HG03097 (cell line): ENCODE measurements around the gene ALG13.
"Not testable (repeated sequence)": the region's sequence is repeated elsewhere in the genome, so short reads cannot be mapped to it uniquely, and the experiment has no call there.

Source experiments
- ATAC-seq: cut with Tn5 transposase; IDR thresholded peaks from one replicate; pipeline ENCODE4 v1.9.1; 2021; ENCODE audit not compliant: unreplicated experiment, low FRiP score

The ALG13 gene

GRCh38 chrX:111680988-111681779 lies at the start of gene ALG13:
Gene ALG13 (plus strand): TSS chrX:111681170. CDS start chrX:111681219, 49 bp downstream.
- peak; percentile 99 for ATAC-seq

- ATAC-seq: no peak
Observed at GRCh38 chrX:111634823-111635729, 45.9 kb upstream of the ALG13 start.

GRCh38 chrX:111641969-111642368 lies 39.0 kb upstream of the ALG13 start:
- no peak for ATAC-seq

DNA sequence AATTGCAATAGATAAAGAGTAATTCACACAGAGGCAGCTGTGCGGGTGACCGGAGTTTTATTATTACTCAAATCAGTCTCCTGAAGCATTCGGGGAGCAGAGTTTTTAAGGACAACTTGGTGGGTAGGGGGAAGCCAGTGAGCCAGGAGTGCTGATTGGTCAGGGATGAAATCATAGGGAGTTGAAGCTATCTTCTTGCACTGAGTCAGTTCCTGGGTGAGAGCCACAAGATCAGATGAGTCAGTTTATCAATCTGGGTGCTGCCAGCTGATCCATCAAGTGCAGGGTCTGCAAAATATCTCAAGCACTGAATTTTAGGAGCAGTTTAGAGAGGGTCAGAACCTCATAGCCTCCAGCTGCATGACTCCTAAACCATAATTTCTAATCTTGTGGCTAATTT lies 35.8 kb upstream of the ALG13 start:
- ATAC-seq: not testable (repeated sequence)

GRCh38 chrX:111645607-111646006 lies 35.4 kb upstream of the ALG13 start:
- ATAC-seq: no peak

DNA sequence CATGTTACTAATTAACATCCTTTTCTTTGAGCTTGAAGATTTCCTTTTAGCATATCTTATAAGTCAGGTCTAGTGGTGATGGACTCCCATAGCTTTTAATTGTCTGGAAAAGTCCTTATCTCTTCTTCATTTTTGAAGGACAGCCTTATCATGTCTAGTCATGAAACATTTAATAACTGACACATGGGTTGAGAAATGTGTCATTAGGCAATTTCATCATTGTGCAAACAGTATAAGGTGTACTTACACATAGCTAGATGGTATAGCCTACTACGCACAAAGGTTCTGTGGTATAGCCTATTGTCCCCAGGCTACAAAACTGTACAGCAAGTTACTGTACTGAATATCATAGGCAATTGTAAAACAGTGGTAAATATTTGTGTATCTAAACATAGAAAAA lies 34.5 kb upstream of the ALG13 start:
- no peak for ATAC-seq

GRCh38 chrX:111648802-111649201 lies 32.2 kb upstream of the ALG13 start:
- ATAC-seq: no peak

DNA sequence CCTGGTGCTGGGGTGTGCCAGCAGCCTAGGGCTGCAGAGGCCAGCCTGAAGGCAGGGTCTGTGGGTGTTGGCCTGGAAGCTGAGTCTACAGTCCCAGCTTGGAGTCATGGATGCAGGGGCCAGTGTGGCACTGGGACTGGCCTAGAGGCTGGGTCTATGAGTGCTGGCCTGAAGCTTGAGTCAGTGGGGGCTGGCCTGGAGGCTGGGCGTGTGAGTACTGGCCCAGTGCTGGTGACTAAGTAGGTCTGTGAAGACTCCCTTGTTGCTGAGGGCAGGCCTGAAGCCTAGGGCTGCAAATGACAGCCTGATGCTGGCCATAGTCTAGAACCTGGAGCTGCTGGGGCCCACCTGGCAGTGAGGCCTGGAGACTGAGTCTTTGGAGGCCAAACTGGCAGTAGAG lies 31.3 kb upstream of the ALG13 start:
- ATAC-seq: no peak

DNA sequence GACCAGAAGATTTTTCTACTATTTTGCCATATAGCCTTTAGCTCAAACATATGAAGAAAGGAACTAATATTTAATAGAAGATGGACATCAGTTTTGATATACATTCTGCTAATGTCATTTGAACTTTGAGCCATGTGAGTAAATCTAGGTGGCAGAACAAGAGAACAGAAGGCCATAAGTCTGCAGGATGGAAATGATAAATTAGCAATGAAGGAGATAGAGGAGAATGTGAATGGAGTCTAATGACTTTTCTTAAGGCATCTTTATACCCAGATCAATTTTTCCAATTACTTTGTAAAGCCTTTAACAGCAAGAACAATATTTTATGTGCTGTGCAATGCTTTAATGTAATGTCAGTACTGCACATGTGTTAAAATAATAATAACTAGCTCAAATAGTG lies 30.1 kb upstream of the ALG13 start:
- no peak for ATAC-seq

DNA sequence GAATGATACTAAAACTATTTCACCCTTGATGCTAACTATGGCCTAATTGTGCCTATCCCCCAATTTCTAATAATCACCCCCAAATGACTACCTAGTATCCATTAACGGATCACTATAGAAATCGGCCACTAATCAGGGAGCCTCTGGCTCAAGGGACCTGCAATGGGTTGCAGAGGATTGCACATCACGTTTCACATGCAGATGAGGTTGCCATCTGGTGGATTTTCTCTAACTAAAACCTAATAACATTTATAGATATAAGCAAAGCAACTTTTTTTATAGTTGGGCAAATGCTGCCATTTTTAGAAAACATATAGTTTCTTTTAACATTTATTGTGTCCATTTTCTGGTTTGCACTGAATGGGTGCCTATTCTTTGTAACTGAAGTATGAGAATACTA lies 28.3 kb upstream of the ALG13 start:
- ATAC-seq: no peak

- ATAC-seq: no peak
Observed at GRCh38 chrX:111661241-111661640, 19.7 kb upstream of the ALG13 start.

DNA sequence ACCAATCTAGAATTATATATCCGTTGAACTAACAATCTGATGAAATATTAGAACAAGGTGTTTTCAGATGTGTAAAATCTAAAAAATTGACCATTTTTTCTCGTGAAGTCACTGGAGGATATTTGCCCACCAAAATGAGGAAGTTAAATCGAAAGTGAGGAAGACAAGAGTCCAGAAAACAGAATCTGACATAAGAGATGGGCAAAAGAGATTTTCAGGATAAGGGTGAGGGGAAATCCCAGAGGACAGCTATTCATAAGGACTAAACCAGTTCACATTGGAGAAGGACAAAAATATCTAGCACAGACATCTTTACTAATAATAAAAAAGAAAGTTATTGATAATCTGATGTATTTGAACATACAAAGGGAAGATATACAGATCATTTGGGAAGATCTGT lies 18.7 kb upstream of the ALG13 start:
- no peak for ATAC-seq

- no peak for ATAC-seq
Observed at GRCh38 chrX:111671668-111672067, 9.3 kb upstream of the ALG13 start.

DNA sequence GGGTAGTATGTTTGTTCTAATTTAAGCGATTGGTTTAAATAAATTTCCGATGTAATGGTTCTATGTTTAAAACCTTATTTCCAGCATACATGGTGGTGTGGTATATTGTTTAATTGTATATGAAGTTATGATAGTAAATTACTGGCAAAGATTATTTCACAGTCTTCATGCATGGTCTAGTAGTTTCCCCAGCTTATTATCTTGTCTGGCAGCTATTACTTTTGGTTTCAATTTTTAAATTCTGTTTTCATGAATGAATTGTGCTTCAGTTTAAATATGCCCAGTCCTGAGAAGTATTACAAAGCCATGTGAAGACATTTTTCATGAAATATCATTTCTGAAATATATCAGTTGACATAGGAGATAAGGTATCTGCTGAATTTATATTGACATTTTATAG lies 6.3 kb downstream of the ALG13 start:
- no peak for ATAC-seq

DNA sequence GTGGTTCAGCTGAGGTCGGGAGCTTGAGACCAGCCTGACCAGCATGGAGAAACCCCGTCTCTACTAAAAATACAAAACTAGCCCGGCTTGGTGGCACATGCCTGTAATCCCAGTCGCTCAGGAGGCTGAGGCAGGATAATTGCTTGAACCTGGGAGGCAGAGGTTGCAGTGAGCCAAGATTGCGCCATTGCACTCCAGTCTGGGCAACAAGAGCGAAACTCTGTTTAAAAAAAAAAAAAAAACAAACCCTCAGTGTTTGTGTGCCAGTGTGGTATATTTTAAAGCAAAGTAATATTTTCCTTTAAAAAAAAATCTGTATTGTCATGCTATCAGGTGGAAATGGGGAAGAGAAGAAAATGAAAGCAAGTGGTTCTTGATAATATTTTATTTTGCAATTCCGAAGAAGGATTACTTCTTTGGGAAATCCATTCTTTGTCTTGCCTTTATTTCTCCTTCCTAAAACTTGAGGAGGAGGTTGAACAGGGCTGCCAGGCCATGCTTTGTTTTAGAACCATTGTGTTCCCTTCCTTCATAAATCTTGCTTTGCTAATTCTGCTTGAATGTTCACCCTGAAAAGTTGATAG lies 14.4 kb downstream of the ALG13 start:
- no peak for ATAC-seq

- no peak for ATAC-seq
Observed at GRCh38 chrX:111719426-111720210, 38.6 kb downstream of the ALG13 start.

GRCh38 chrX:111728096-111728495 lies 47.1 kb downstream of the ALG13 start:
- ATAC-seq: no peak

DNA sequence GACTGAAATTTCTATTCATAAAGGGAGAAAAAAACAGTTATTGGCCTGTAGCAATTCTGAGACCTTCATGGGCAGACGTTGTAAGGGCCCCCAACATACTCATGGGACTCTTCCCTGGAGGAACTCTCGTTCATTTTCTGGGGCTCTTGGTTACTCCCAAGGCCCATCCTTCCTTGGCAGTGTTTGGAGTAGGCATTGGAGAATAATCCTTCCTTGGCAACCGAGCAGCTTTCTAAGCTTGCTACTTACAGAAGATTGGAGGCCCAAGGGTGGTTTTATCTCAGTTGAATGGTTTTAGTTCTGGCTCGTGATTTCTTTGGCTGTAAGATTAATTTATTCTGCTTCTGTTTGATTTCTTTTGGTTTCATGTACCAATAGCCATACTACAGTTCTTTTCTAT lies 50.4 kb downstream of the ALG13 start:
- no peak for ATAC-seq

- no peak for ATAC-seq
Observed at GRCh38 chrX:111736571-111736970, 55.6 kb downstream of the ALG13 start.

- no peak for ATAC-seq
Observed at GRCh38 chrX:111742018-111742417, 61.0 kb downstream of the ALG13 start.

DNA sequence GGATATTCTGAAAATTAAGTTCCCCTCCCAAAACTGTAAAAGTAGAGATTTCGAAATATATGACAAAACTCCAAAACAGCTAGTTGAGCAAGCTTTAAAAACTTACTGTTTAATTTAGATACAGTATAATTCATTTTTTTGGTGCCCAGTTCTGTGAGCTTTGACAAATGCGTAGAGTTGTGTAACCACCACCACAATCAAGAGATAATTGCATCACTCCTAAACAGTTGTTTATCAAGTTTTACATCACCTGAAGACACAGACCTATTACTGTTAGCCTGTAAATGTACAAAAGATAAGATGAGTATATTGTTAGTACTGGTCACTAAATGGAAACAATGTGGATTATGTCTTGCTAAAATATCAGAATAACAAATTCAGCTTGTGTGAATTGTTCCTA lies 62.3 kb downstream of the ALG13 start:
- ATAC-seq: no peak
